ES-I3 (cell line): Measurements from ENCODE around the gene TMED6.
"Not testable (repeated sequence)": the region's sequence is repeated elsewhere in the genome, so short reads cannot be mapped to it uniquely, and the experiment has no call there.

Experiments
- H3K36me3 ChIP-seq: 2 replicates; pipeline ENCODE4 v1.6.1; 2013; ENCODE audit warnings: mild to moderate bottlenecking, low read length, control low read depth, moderate library complexity; ENCODE audit not compliant: insufficient read depth
- H3K4me1 ChIP-seq: 2 replicates; pipeline ENCODE4 v1.6.1; 2013; ENCODE audit warnings: mild to moderate bottlenecking, control low read depth, low read length; ENCODE audit not compliant: insufficient read depth
- H3K9ac ChIP-seq: 2 replicates; pipeline ENCODE4 v1.6.1; 2013; ENCODE audit warnings: low read depth, mild to moderate bottlenecking, low read length, moderate library complexity
- H3K9me3 ChIP-seq: 2 replicates; pipeline ENCODE4 v1.6.1; 2013; ENCODE audit warnings: mild to moderate bottlenecking, low read length, moderate library complexity; ENCODE audit not compliant: control insufficient read depth, insufficient read depth

Gene TMED6

DNA sequence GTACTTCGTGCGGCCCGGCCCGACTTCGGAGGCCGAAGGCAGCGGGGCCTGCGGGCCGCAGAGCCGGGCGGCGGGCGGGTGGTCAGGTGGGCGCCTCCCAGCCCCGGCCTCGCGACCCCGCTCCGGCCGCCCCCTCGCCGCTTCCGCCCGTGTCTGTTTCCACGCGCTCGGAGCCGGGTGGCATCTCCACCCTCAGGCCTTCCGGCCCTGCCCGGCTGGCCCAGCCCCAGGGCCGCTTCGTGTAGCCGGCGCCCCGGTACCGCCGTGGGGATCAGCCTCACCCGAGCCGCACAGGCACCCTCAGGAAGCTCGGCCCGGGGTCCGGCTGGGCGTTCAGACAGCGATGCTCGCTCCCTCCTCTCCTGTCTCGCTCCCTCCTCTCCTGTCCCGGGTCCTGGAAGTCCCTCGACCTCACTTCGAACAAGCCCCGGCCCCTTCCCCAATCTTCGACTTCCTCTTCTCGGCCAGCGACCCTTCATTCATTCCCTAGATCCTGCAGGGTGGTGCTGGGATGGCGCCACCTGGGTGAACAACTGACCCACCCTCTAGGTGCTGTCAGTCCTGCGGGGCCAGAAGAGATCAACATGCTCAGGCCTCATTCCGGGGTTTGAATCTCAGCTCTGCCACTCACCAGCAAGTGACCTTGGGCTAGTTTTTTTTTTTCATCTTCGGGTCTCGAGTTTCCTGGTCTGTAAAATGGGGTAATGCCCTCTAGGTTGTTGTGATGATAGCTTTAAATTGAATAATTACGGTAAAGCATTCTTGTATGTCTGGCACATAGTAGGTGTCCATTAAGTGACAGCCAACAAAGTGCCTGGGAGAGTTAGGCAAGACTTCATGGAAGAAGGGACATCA is 39.8 kb downstream of the TMED6 start:
- no peaks in the 10 kb centered on the region for H3K4me1 ChIP-seq

DNA sequence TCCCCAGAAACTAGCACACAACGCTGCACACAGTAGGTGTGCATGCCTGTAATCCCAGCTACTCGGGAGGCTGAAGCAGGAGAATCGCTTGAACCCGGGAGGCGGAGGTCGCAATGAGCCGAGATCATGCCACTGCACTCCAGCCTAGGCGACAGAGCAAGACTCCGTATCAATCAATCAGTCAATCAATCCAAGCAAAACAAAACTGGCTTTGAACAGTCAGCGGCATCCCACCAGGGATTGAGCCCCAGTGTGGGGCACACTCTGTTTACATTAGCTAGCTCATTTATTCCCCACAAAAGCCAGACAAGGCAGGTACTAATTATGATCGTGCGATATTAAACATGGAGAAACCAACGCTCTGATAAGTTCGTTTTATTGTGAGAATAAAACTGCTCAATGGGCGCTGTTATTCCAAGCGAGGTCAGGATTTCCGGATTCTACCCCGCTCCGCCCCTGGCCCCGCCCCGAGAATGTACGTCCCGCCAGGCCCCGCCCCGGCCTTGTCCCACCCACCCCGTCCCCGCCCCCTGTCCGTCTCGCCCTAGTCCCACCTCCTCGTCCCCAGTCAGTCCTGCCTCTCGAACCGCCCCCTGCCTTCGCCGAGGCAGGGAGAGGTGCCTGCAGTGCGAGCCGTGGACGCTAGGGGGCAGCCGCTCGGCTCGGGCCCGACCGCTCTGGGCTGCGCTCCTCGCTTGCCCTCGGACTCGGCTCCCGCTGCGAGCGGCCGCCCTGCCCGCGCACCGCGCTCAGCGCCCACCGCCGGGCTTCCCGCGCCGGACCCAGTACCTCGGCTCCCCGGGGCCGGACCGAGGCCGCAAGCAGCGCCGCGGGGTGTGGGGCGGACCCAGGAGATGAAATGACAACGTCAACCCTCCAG is 40.7 kb downstream of the TMED6 start, which contains the start of gene VPS4A:
VPS4A (plus strand) TSS at position 698 of the 880 bp plus-strand sequence; CDS start at position 860, 162 bp downstream.
- Histone ChIP-seq H3K4me1 (no peaks in the 10 kb centered on the region), H3K9me3 (no peaks in the 10 kb centered on the region), H3K9ac (peak within 1 kb of the TSS; percentile 95), H3K36me3 (no peaks in the 10 kb centered on the region; the same call in 1 of the 2 replicates)

More for the DNA sequence above, 39.8 kb downstream of the TMED6 start:
- Histone ChIP-seq H3K36me3 (no peaks in the 10 kb centered on the region; the same call in 1 of the 2 replicates), H3K9me3 (no peaks in the 10 kb centered on the region), H3K9ac (peak overlapping the region; percentile 95)

DNA sequence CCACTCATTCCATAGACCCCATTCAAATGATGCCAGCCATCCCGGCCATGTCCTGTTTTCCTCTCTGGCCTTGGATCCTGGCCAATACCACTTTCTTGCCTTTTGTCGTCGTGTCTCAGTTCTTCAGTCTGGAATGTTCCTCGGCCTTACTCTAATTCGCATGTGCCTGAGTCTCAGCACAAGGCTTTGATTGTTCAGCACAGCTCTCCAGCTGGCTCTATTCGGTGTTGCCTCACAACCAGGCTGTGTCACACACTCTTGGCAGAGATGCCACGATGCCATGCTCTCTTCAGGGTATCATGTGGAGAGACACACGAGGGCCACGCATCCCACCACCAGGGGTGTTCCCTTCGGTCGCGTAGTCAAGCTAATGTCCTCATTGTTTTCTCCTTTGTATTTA is 42.3 kb downstream of the TMED6 start:
- Histone ChIP-seq H3K36me3 (no peaks in the 10 kb centered on the region; the same call in 1 of the 2 replicates), H3K9ac (no peak overlapping the region), H3K9me3 (no peaks in the 10 kb centered on the region), H3K4me1 (no peaks in the 10 kb centered on the region)

DNA sequence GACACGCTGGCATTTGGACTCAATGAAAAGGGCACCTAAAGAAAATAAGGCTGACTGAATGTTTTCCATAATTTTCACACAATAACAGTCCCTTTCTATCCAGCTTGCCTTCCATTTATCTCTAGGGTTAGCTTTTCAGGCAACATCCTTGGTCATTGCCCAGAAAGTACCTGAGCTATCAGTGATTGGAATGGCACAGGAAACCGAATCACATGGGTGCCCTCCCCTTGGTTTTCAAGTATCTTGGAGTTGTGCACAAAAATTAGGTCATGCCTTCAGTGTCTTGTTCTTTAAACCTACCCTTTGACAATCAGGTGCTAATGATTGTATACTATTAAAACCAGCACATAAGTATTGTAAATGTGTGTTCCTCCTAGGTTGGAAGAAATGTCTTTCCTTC is 43.7 kb downstream of the TMED6 start:
- H3K9me3 ChIP-seq: no peaks in the 10 kb centered on the region
- H3K4me1 ChIP-seq: no peaks in the 10 kb centered on the region
- no peaks in the 10 kb centered on the region; the same call in 1 of the 2 replicates for H3K36me3 ChIP-seq
- no peak overlapping the region for H3K9ac ChIP-seq

DNA sequence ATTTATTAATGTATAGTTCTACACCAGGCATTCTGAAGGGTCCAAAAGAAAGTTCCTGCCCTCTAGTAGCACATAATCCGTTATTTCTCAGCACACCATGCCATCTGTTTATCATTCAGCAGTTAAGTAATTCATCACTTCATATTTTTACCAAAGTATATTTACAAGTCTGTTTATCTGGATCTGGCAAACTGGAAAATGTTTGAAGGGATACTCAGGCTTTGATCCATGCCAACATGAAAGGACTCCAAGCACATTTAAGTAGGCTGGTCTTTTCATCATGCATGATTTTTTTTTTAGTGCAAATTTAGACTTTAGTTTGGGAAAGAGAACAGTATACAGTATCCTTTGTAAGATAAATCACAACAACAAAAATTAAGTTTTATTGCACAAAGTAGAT is 44.5 kb downstream of the TMED6 start:
- Histone ChIP-seq H3K9me3 (no peaks in the 10 kb centered on the region), H3K36me3 (no peaks in the 10 kb centered on the region; the same call in 1 of the 2 replicates), H3K4me1 (no peaks in the 10 kb centered on the region), H3K9ac (no peak overlapping the region)

DNA sequence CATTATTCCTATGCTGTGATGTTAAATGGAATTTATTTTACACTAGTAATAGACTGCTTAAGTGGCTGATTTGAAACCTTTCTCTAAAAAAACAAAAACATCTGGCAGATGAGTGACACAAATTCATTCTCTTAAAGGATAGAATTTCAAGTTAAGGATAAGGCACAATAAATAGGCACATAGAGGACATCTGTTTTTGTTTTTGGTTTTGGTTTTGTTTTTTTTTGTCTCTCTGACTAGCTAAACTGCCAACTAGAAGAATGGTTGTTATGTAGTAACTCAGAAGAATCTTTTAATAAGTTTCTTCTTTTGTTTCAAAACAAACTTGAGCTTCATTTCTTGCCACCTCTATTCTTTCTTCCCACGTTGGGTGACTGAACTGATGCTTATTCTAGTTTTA is 45.6 kb downstream of the TMED6 start:
- Histone ChIP-seq H3K36me3 (no peaks in the 10 kb centered on the region; the same call in 1 of the 2 replicates), H3K9me3 (no peaks in the 10 kb centered on the region)

DNA sequence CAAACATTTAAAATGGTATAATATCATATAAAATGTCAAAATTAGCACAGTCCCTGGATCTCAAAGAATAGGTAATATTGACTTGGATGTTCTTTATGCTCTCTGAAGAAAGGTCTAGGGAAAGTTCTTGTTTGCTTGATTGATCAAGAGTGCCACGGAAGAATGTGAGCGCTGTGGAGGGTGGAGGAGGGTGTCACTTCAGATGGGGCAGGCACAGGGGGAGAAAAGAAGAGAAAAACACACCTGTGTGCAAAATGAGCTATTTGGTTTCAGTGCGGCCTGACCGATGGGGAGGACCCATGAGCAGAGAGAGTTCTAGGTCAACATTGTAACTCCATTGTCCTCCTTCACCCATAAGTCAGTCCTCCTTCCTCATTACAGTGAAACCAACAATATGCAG is 49.3 kb downstream of the TMED6 start:
- no peaks in the 10 kb centered on the region; the same call in 1 of the 2 replicates for H3K36me3 ChIP-seq
- no peaks in the 10 kb centered on the region for H3K4me1 ChIP-seq
- no peak overlapping the region for H3K9ac ChIP-seq
- H3K9me3 ChIP-seq: no peaks in the 10 kb centered on the region

More for the DNA sequence above, 45.6 kb downstream of the TMED6 start:
- Histone ChIP-seq H3K4me1 (no peaks in the 10 kb centered on the region), H3K9ac (no peak overlapping the region)

DNA sequence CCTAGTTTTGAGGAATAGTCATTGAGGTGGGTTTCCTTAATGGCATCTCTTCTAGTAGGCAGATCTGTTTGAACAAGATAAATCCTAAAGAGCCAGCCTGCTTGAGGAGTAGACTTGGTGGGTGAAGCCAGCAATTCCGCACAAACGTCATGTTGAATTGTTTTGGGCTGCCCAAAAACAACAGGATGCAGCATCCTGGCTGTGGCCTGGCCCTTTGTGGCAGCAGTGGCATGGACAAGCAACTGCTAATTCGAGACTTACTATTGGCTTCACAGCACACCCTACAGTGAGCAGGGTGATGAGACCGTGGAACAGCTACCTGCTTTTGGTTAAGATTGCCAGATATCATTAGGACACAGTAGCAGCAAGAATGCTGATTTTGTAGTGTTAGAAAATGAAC is 49.7 kb downstream of the TMED6 start:
- no peaks in the 10 kb centered on the region for H3K9me3 ChIP-seq
- no peak overlapping the region for H3K9ac ChIP-seq
- H3K4me1 ChIP-seq: no peaks in the 10 kb centered on the region
- no peaks in the 10 kb centered on the region; the same call in 1 of the 2 replicates for H3K36me3 ChIP-seq

DNA sequence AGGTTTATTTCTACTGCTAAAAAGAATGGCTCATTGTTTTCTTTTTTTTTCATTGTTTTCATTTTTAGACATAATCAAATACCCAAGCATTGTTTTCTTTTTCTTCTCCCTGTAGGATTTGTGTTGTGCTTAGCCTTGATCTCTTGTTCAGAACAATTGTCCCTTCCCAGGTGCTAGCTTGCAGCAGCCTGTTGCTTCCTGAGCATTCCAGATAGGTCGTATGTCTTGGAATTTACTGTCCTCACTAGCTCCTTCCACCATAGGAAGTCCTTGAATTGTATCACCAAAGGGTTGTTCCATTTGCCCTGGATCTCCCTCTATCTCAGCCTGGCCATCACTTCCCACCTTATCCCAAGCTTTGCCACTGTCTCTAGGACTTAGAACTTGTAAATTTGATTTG is 50.4 kb downstream of the TMED6 start:
- no peaks in the 10 kb centered on the region for H3K9me3 ChIP-seq
- H3K36me3 ChIP-seq: no peaks in the 10 kb centered on the region; the same call in 1 of the 2 replicates
- H3K9ac ChIP-seq: no peak overlapping the region
- no peaks in the 10 kb centered on the region for H3K4me1 ChIP-seq

DNA sequence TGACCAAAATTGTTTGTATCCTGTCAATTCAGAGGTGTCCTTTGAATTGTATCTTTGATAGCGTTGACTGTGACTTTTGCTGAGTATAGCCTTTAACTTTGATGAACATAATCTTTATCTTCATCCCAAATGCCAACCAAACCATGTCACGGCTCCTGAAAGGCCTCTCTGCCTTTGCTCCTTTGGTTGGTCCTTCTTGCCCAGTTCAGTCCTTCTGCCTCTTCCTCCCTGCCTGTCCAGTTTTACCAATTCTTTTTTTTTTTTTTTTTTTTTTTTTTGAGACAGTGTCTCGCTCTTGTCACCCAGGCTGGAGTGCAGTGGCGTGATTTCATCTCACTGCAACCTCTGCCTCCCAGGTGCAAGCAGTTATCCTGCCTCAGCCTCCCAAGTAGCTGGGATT is 53.3 kb downstream of the TMED6 start:
- Histone ChIP-seq H3K36me3 (no peaks in the 10 kb centered on the region; the same call in 1 of the 2 replicates), H3K9ac (no peak overlapping the region), H3K9me3 (no peaks in the 10 kb centered on the region), H3K4me1 (no peaks in the 10 kb centered on the region)

DNA sequence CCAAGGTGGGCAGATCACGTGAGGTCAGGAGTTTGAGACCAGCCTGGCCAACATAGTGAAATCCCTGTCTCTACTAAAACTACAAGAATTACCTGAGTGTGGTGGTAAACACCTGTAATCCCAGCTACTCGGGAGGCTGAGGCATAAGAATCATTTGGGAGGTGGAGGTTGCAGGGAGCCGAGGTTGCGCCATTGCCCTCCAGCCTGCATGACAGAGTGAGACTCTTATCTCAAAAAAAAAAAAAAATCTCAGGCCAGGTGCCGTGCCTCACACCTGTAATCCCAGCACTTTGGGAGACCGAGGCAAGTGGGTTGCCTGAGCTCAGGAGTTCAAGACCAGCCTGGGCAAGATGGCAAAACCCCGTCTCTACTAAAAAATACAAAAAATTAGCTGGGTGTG is 54.8 kb downstream of the TMED6 start:
- H3K4me1 ChIP-seq, H3K9ac ChIP-seq, H3K9me3 ChIP-seq, H3K36me3 ChIP-seq: not testable (repeated sequence)

DNA sequence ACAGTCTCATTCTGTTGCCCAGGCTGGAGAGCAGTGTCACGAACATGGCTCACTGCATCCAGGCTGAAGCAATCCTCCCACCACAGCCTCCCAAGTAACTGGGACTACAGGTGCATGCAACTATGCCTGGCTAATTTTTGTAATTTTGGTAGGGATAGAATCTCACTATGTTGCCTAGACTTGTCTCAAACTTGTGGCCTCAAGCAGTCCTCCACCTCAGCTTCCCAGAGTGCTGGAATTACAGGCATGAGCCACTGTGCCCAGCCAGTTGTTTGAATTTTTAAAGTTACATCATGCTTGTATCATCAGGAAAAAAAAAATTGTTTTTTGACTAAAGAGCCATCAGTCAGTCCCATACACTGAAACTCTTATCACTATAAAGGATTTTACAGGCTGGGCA is 57.5 kb downstream of the TMED6 start:
- H3K4me1 ChIP-seq: no peaks in the 10 kb centered on the region
- H3K9me3 ChIP-seq: no peaks in the 10 kb centered on the region
- no peaks in the 10 kb centered on the region for H3K36me3 ChIP-seq
- no peak overlapping the region for H3K9ac ChIP-seq

DNA sequence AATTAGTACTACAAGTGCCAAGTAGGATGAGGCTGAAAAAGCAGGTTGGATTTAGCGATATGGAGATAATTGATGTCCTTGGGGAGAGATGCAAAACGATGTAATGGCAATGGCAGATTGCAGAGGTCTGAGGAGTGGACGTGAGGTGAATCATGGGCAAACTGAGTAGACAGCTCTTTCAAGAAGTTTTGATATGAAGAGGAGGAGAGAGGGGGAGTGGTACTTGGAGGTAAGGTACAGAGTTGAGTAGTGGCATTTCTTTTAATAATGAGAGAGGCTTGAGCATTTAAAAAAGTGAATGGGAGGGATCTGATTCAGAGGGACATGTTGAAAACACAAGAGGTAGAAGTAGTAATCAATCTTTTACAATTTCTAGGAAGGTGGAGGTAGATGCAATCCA is 58.2 kb downstream of the TMED6 start:
- Histone ChIP-seq H3K4me1 (no peaks in the 10 kb centered on the region), H3K9me3 (no peaks in the 10 kb centered on the region), H3K9ac (no peak overlapping the region), H3K36me3 (no peaks in the 10 kb centered on the region)
